22Rv1 (cell line): Measurements from ENCODE around the gene CBLN3.
A peak's percentile ranks its signal among the peaks of the same experiment; 100 is the strongest.

Experiments
- H3K27ac ChIP-seq: fragments of 450-650 bp; 2 replicates; pipeline ENCODE4 v1.5.1; 2017
- CTCF ChIP-seq: fragments of 450-650 bp; IDR thresholded peaks from 2 replicates; pipeline ENCODE4 v1.5.1; 2017; ENCODE audit warnings: mild to moderate bottlenecking
- ZFX ChIP-seq: fragments of 450-650 bp; IDR thresholded peaks from 2 replicates; pipeline ENCODE4 v1.6.1; 2017; ENCODE audit warnings: antibody characterized with exemption, borderline replicate concordance

CBLN3 gene

GRCh38 chr14:24434036-24434435, 4.6 kb upstream of the CBLN3 start:
- H3K27ac ChIP-seq: no peak overlapping the region
- TF ChIP-seq ZFX: no peak
- TF ChIP-seq CTCF: no peak

GRCh38 chr14:24432259-24433131, 3.0 kb upstream of the CBLN3 start:
- H3K27ac ChIP-seq: no peak overlapping the region; the same call in 1 of the 2 replicates
- TF ChIP-seq ZFX (no peak), CTCF (no peak)

GRCh38 chr14:24431569-24432258, 2.2 kb upstream of the CBLN3 start:
- peak; percentile 91 for TF ChIP-seq CTCF
- TF ChIP-seq ZFX: no peak

GRCh38 chr14:24430682-24431568, 1.5 kb upstream of the CBLN3 start:
- no peak for TF ChIP-seq CTCF
- H3K27ac ChIP-seq: peak overlapping the region; percentile 81

More at GRCh38 chr14:24431569-24432258, 2.2 kb upstream of the CBLN3 start:
- peak overlapping the region; percentile 81 for H3K27ac ChIP-seq

- no peak for TF ChIP-seq CTCF
- no peak for TF ChIP-seq ZFX
Observed at GRCh38 chr14:24430143-24430681, 744 bp upstream of the CBLN3 start.

GRCh38 chr14:24428628-24429394, 657 bp downstream of the CBLN3 start:
- TF ChIP-seq ZFX (no peak), CTCF (no peak)
- H3K27ac ChIP-seq: peak overlapping the region; percentile 81

More at GRCh38 chr14:24430143-24430681, 744 bp upstream of the CBLN3 start:
- H3K27ac ChIP-seq: peak overlapping the region; percentile 81
